Stimulated activated CD8-positive, alpha-beta memory T cell treated with anti-CD3 and anti-CD28 coated beads, Interleukin-7, amount 100 ng/mL, for 4 hours (primary cell): ENCODE measurements around the gene UBR2.
"Not testable (repeated sequence)": the region's sequence is repeated elsewhere in the genome, so short reads cannot be mapped to it uniquely, and the experiment has no call there.

Source experiments
- DNase-seq, 2 donors: peaks; one replicate each; pipeline ENCODE4 v3.0.0-alpha.2; 2020; ENCODE audit warnings: low read depth in 2 of 2

The UBR2 gene

GRCh38 chr6:42555477-42556457, 8.1 kb upstream of the UBR2 start:
- no peak for DNase-seq

GRCh38 chr6:42556462-42556861, 7.4 kb upstream of the UBR2 start:
- no peak for DNase-seq

GRCh38 chr6:42559276-42559675, 4.6 kb upstream of the UBR2 start:
- not testable (repeated sequence) for DNase-seq

DNA sequence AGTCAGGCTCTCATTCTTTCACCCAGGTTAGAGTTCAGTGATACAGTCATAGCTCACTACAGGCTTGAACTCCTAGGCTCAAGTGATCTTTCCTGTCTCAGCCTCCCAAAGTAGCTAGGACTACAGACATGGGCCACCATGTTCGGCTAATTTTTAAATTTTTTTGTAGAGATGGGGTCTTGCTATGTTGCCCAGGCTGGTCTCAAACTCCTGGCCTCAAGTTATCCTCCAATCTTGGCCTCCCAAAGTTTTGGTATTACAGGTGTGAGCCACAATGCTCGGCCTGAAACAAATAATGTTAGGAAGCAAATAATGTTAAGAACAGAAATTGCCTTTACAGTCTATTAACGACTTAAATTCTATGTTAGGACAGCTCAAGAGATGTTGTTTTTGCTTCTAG, 1.8 kb upstream of the UBR2 start:
- no peak for DNase-seq

DNA sequence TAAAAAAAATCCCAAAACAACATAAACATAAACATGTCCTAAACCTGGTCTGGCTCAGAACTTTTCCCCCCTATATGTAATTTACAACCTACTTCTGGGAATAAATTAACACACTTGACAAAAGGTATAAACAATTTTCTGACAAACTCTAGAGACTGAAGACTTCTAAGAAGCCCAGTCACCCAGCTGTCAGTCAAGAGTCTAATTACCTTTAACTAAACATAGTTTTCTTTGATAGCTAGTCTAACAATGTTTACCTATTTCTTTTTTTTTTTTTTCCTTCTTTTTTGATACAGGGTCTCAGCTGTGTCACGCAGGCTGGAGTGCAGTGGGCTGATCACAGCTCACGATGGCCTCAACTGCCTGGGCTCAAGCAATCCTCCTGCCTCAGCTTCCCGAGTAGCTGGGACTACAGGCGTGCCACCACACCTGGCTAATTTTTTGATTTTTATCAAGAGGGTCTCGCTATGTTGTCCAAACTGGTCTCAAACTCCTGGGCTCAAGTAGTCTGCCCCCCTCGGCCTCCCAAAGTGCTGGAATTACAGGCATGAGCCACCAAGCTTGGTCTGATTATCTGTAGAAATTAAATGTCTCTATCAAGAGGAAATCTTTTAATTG, 932 bp upstream of the UBR2 start:
- no peak for DNase-seq

DNA sequence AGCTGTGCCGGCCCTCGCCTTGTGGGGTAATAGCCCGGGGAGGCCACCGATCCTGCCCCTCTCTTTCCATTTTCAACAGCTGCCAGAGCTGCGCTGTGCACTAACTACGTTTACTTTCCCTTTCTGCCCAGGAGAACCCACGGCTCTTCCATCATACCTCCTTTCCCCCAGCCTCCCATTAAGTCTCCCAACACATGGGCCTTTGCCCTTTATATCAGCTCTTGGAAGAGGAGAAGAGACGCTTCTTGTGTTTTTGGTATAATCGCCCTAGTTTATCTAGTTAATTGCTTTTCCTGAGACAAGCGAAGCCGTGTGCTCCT, 637 bp downstream of the UBR2 start:
- DNase-seq: no peak

GRCh38 chr6:42565823-42566613, 2.2 kb downstream of the UBR2 start:
- DNase-seq: no peak

GRCh38 chr6:42566614-42567208, 2.9 kb downstream of the UBR2 start:
- DNase-seq: no peak

GRCh38 chr6:42567237-42567636, 3.4 kb downstream of the UBR2 start:
- not testable (repeated sequence) for DNase-seq

DNA sequence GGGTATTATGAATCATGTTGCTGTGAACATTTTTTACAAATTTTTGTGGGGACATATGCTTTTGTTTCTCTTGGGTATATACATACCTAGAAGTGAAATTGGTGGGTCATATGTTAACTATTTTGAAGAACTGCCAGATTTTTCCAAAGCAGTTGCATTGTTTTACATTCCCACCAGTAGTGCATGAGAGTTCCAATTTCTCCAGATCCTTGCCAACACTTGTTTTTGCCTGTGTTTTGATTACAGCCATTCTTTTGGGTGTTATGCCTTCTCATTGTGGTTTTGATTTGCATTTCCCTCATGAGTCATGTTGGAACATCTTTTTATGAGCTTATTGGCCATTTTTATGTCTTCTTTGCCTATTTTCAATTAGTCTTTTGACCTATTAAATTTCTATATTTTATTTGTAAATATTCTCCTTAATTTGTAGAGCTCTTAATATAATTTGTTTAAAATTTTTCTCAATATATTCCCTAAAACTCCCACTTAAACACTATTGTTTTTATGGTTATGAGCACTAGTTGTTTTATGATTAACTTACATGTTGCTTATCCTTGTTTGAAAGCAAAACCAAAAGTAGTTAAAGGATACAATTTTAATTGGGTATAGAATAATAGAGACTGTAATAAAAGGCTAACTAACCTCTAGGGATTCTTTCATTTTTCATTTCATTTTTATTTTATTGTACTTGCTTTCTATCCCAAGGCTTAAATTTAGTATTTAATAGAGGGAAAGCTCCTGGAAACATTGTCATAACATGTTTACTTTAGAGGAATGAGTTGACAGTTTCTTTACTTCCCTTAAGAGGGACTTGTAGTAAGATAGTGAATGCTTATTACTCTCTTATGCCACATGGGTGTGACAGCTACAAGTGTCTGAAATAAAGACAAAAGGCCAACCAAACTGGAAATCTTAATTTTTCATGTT, 5.5 kb downstream of the UBR2 start:
- no peak for DNase-seq

GRCh38 chr6:42571611-42572342, 7.9 kb downstream of the UBR2 start:
- no peak for DNase-seq

DNA sequence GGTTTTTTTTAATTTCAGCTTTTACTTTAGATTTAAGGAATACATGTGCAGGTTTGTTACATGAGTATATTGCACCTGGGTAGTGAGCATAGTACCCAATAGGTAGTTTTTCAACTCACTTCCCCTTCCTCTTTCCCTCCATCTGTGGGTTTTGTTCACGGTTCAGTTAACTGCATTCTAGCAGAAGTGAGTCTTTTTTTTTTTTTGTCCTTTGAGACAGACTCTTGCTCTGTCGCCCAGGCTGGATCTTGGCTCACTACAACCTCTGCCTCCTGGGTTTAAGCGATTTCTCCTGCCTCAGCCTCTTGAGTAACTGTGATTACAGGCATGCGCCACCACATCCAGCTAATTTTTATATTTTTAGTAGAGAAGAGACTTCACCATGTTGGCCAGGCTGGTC, 8.7 kb downstream of the UBR2 start:
- DNase-seq: no peak

GRCh38 chr6:42576538-42576937, 12.7 kb downstream of the UBR2 start:
- DNase-seq: not testable (repeated sequence)

- no peak for DNase-seq
These were observed 34.5 kb downstream of the UBR2 start for GRCh38 chr6:42598300-42598699.

DNA sequence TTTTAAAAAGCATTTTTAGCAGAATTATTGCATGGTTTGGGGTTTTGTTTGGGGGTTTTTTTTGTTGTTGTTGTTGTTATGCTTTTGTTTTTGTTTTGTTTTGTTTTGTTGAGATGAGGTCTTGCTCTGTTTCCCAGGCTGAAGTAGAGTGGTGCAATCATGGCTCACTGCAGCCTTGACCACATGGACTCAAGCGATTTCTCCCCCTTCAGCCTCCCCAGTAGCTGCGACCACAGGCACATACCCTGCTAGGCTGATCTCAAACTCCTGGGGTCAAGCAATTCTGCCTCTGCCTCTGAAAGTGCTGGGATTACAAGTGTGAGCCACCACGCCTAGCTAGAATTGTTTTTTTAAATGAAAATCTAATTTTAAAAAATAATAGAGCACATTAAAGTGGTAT, 35.7 kb downstream of the UBR2 start:
- no peak for DNase-seq

- DNase-seq: no peak
These were observed 40.3 kb downstream of the UBR2 start for GRCh38 chr6:42604150-42604549.

DNA sequence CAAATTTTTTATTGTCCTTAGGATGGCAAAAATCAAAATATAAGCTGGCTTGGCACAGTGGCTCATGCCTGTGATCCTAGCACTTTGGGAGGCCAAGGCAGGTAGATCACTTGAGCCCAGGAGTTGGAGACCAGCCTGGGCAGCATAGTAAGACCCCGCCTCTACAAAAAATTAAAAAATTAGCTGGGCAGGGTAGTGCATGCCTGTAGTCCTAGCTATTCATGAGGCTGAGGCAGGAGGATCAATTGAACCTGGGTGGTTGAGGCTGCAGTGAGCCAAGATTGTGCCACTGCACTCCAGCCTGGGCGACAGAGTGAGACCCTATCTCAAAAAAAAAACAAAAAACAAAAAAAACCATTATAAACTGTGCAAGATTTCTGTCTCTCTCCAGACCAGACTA, 40.9 kb downstream of the UBR2 start:
- not testable (repeated sequence) for DNase-seq

- DNase-seq: no peak
These were observed 46.6 kb downstream of the UBR2 start for GRCh38 chr6:42610416-42610815.

- no peak for DNase-seq
These were observed 51.7 kb downstream of the UBR2 start for GRCh38 chr6:42615518-42615917.

DNA sequence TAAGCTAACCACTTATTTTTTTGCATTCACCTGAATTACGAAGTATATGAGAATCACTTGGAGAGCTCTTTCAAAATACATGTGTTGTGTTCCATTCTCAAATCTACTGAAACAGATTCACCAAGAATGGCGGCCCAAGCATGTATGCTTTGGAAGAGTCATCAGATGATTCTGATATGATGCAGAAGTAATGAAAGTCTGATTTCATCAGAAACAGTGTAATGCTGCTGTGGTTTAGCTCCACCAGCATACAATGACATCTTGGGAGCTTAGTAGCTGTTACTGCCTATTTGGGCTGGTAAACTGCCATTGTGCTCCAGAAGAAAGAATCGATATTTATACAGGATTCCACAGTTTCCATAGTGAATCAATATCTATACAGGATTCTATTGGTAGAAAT, 52.9 kb downstream of the UBR2 start:
- DNase-seq: no peak
